ENCODE data around the gene DNAJC5.

DNA sequence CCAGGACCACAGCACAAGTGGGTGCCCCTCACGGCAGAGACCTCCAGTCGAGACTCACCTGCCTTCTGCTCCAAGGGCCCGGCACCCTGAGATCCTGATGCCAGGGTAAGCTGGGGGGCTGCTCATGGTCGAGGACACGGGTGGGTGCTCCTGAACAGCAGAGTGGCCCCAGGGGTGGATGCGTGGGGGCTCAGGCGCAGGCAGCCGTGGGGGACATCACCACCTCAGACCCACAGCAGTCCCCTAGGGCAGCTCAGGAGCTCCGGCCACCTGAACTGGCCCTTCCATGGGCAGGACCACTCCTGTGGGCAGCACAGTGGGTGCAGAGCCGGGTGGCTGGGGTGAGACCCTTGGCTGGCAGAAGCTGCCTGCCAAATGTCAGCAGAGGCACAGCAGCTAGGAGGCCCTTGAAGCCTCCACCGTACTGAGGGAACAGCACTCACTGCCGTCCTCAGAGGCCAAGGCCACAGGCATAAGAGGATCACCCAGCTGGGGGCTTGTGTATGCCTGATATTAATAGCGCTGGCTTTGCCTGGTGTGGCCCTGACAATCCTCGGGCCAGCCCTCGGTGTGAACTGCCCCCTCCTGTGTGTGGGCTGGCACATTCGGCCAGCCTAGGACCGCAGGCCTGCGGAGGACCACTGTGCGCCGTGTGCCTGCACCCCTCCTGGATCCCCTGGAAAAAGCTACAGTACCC, 55.9 kb downstream of the DNAJC5 start:
- TF ChIP-seq EP300 (IDR thresholded peaks at IDR 0.05) = no peak
- TF ChIP-seq, protein P1, sequence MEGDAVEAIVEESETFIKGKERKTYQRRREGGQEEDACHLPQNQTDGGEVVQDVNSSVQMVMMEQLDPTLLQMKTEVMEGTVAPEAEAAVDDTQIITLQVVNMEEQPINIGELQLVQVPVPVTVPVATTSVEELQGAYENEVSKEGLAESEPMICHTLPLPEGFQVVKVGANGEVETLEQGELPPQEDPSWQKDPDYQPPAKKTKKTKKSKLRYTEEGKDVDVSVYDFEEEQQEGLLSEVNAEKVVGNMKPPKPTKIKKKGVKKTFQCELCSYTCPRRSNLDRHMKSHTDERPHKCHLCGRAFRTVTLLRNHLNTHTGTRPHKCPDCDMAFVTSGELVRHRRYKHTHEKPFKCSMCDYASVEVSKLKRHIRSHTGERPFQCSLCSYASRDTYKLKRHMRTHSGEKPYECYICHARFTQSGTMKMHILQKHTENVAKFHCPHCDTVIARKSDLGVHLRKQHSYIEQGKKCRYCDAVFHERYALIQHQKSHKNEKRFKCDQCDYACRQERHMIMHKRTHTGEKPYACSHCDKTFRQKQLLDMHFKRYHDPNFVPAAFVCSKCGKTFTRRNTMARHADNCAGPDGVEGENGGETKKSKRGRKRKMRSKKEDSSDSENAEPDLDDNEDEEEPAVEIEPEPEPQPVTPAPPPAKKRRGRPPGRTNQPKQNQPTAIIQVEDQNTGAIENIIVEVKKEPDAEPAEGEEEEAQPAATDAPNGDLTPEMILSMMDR (IDR thresholded peaks at IDR 0.05) = no peak

Data from ovary (tissue), 3 donors.